Measurements from ENCODE around the gene FCRL1. TPM values are rescaled to one million over a fixed set of nuclear protein-coding genes. Genes with fewer than 3 reads are reported as not detected.

The FCRL1 gene
- total and polyA plus RNA-seq, 3 donors from 2014 or later = 0.37 to 0.80 TPM; not detected in 1

DNA sequence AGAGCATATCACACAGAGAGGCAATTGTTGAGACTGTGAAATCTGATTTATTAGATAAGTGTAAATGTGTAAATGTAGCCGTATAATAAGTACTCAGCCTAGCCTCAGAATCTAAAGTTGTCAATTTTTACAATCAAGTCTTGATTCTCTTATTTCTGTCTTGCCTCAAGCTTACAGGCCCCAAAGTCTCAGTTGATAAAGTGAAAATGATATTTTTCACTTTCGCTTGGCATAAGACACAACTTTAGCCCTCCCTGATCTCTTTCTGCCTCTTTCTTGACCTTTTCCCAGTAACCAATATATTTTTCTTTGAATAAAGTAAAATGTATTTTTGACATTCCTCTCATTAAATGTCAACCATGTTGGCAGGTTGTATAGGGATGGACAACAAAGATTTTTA lies 11.0 kb upstream of the FCRL1 start:
- Histone ChIP-seq H3K4me1 (no peaks in the 10 kb centered on the region), H3K36me3 (ENCODE audit: low read depth, missing control alignments) (no peaks in the 10 kb centered on the region), H3K4me3 (no peak overlapping the region), H3K27ac (no peak overlapping the region), H3K9me3 (no peaks in the 10 kb centered on the region), H3K27me3 (no peaks in the 10 kb centered on the region)
- TF ChIP-seq, protein P1, sequence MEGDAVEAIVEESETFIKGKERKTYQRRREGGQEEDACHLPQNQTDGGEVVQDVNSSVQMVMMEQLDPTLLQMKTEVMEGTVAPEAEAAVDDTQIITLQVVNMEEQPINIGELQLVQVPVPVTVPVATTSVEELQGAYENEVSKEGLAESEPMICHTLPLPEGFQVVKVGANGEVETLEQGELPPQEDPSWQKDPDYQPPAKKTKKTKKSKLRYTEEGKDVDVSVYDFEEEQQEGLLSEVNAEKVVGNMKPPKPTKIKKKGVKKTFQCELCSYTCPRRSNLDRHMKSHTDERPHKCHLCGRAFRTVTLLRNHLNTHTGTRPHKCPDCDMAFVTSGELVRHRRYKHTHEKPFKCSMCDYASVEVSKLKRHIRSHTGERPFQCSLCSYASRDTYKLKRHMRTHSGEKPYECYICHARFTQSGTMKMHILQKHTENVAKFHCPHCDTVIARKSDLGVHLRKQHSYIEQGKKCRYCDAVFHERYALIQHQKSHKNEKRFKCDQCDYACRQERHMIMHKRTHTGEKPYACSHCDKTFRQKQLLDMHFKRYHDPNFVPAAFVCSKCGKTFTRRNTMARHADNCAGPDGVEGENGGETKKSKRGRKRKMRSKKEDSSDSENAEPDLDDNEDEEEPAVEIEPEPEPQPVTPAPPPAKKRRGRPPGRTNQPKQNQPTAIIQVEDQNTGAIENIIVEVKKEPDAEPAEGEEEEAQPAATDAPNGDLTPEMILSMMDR (IDR thresholded peaks at IDR 0.05) = no peak
- TF ChIP-seq POLR2A (IDR thresholded peaks at IDR 0.05) = no peak
- intact Hi-C loops (cut with DNase I; ENCODE audit: low total_unique reads) = no loop called here
- 76 to 91% methylated on average over 2 of the region's 2 CpGs for WGBS, 2 donors
- no peak for DNase-seq

DNA sequence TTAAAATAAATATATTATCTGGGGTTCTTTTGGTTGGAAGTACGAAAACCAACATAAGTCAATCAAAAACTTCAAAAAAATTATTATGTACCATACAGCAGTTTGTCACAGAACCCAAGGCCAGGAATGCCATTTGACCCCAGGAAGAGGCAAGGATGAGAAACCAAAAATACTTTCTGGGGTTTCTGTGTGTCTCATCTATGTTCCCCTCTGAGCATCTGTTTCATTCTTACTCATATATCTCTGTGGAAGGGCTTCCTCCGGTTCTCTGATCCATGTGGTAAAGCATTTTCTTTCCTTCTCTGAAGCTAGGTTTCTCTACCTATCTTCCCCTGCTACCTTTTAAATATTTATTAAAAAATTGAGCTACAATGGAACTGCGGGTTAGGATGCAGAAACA lies 9.8 kb upstream of the FCRL1 start:
- Histone ChIP-seq H3K27ac (no peak overlapping the region), H3K9me3 (no peaks in the 10 kb centered on the region), H3K4me1 (no peaks in the 10 kb centered on the region), H3K36me3 (ENCODE audit: low read depth, missing control alignments) (no peaks in the 10 kb centered on the region), H3K27me3 (no peaks in the 10 kb centered on the region), H3K4me3 (no peak overlapping the region)
- TF ChIP-seq, protein P1 (IDR thresholded peaks at IDR 0.05) = no peak
- no peak for TF ChIP-seq POLR2A (IDR thresholded peaks at IDR 0.05)
- WGBS, 2 donors = 90 to 92% methylated on average over 3 of the region's 3 CpGs
- intact Hi-C loops (cut with DNase I; ENCODE audit: low total_unique reads) = no loop called here
- DNase-seq = no peak

DNA sequence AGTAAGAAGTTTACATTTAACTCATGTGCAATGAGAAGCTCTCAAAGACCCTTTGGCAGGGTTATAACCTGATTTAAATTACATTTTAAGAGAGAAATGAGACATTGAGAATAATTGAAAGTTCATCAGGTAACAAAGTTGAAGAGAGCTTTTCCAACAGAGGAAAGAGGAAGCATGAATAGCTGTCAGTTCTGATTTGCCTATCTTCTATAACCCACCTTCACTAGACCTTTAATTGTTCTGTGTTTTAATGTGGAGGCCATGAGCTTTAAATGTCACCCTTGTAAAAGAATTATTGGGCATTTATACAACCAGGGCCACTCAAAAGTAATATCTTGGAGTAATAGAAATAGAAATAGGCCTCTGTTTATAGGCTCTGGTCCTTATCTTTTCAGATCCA lies 9.3 kb upstream of the FCRL1 start:
- Histone ChIP-seq H3K9me3 (no peaks in the 10 kb centered on the region), H3K4me3 (no peak overlapping the region), H3K4me1 (no peaks in the 10 kb centered on the region), H3K27me3 (no peaks in the 10 kb centered on the region), H3K27ac (no peak overlapping the region), H3K36me3 (ENCODE audit: low read depth, missing control alignments) (no peaks in the 10 kb centered on the region)
- no peak for DNase-seq
- intact Hi-C loops (cut with DNase I; ENCODE audit: low total_unique reads) = no loop called here
- TF ChIP-seq, protein P1 (IDR thresholded peaks at IDR 0.05) = no peak
- no peak for TF ChIP-seq POLR2A (IDR thresholded peaks at IDR 0.05)

DNA sequence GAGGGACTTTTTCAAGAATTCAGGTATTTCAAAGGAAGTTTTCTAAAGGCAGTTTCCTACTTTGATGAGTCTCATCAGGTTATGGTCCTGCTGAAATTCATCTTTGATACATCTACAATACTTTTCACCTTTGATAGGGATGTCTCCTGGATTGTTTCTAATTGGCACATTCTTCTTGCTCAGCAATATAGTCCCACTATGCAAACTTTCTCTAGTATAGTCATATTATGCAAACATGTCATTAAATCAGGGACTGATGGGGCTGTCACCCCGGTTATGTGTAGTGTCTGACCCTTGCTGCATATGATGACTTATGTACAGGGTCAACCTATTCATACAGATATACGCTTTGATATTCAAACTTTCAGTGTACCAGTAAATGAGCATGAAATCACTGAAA lies 379 bp upstream of the FCRL1 start:
- no peak for DNase-seq
- H3K27ac ChIP-seq = no peak overlapping the region
- 75 to 84% methylated on average over 2 of the region's 2 CpGs for WGBS, 2 donors
- intact Hi-C loops (cut with DNase I; ENCODE audit: low total_unique reads) = no loop called here
- TF ChIP-seq, protein P1 (IDR thresholded peaks at IDR 0.05) = no peak
- TF ChIP-seq POLR2A (IDR thresholded peaks at IDR 0.05) = no peak
- no peaks in the 10 kb centered on the region for H3K36me3 ChIP-seq (ENCODE audit: low read depth, missing control alignments)
- H3K4me3 ChIP-seq = no peak overlapping the region
- H3K27me3 ChIP-seq = no peaks in the 10 kb centered on the region
- no peaks in the 10 kb centered on the region for H3K4me1 ChIP-seq
- H3K9me3 ChIP-seq = no peaks in the 10 kb centered on the region

DNA sequence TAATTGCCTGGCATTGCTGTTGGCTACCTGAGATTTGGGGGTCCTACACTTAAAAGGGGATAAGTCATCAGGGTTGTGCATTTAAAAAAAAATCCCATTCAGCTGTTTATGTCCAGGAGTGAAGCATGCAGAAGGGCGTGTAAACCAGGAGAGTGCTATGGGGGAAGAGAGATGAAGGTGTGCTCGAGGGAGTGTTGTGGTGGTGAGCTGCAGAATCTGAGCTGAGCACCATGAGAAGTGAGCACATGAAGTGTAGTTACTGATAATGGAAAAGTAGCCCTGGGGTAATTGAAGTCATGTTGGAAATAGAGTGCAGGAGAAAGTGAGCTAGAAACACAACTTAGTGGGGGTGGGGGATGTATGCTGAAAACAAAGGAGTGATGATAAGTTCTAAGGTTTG lies 705 bp downstream of the FCRL1 start:
- intact Hi-C loops (cut with DNase I; ENCODE audit: low total_unique reads) = no loop called here
- no peak for DNase-seq
- Histone ChIP-seq H3K4me1 (no peaks in the 10 kb centered on the region), H3K36me3 (ENCODE audit: low read depth, missing control alignments) (no peaks in the 10 kb centered on the region), H3K9me3 (no peaks in the 10 kb centered on the region), H3K27ac (no peak overlapping the region), H3K27me3 (no peaks in the 10 kb centered on the region), H3K4me3 (no peak overlapping the region)
- 80 to 83% methylated on average over 2 of the region's 2 CpGs for WGBS, 2 donors
- TF ChIP-seq, protein P1 (IDR thresholded peaks at IDR 0.05) = no peak
- no peak for TF ChIP-seq POLR2A (IDR thresholded peaks at IDR 0.05)

Data from testis (tissue), 3 donors.